HEK293T (cell line): ENCODE data around the gene COG1.

Experiments
- ARNT ChIP-seq: fragments of 450-650 bp; IDR thresholded peaks from 2 replicates; pipeline ENCODE4 v1.6.1; 2017; ENCODE audit warnings: mild to moderate bottlenecking
- BHLHE40 ChIP-seq: fragments of 450-650 bp; IDR thresholded peaks from 2 replicates; pipeline ENCODE4 v1.6.1; 2016; ENCODE audit warnings: mild to moderate bottlenecking, moderate library complexity, borderline replicate concordance
- FOXA1 ChIP-seq: fragments of 450-650 bp; IDR thresholded peaks from 2 replicates; pipeline ENCODE4 v1.6.1; 2016; ENCODE audit warnings: mild to moderate bottlenecking
- FOXK2 ChIP-seq: fragments of 450-650 bp; IDR thresholded peaks from 2 replicates; pipeline ENCODE4 v1.6.1; 2016; ENCODE audit warnings: mild to moderate bottlenecking
- FOXM1 ChIP-seq: fragments of 450-650 bp; IDR thresholded peaks from 2 replicates; pipeline ENCODE4 v1.6.1; 2017; ENCODE audit warnings: mild to moderate bottlenecking, borderline replicate concordance
- L3MBTL2 ChIP-seq: fragments of 450-650 bp; conservative IDR thresholded peaks from 2 replicates; pipeline ENCODE4 v1.6.1; 2016; ENCODE audit warnings: mild to moderate bottlenecking
- LEF1 ChIP-seq: fragments of 450-650 bp; IDR thresholded peaks from 2 replicates; pipeline ENCODE4 v1.6.1; 2017; ENCODE audit warnings: mild to moderate bottlenecking, borderline replicate concordance
- SP1 ChIP-seq: fragments of 450-650 bp; IDR thresholded peaks from 2 replicates; pipeline ENCODE4 v1.6.1; 2017
- ZNF384 ChIP-seq: fragments of 450-650 bp; IDR thresholded peaks from 2 replicates; pipeline ENCODE4 v1.6.1; 2016

- TF ChIP-seq SP1: no peak
- no peak for TF ChIP-seq ARNT
- no peak for TF ChIP-seq FOXK2
- TF ChIP-seq LEF1: no peak
- no peak for TF ChIP-seq FOXA1
- TF ChIP-seq BHLHE40: no peak
- TF ChIP-seq ZNF384: no peak
- TF ChIP-seq FOXM1: no peak
- TF ChIP-seq L3MBTL2: no peak
Measured at GRCh38 chr17:73248532-73248931, 55.7 kb downstream of the COG1 start.
